Measurements from ENCODE around the gene CTNNA3.

CTNNA3 gene

DNA sequence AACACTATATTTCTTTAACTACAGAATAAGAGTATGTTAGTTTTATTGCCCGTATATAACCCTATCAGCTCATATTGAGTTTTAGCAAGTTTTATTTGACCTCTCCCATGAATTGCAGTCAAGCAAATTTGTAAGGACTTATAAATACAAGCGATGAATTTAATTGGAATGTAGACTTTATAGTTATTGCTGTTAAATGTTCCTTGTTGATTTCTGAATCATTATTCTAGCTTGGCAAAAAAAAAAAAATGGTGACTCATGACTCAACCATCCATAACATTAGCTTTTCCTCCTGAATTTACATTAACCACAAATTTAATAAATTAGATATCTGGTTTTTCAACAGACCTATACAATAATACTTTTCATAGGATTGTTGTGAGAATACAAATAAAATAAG, 1104.1 kb downstream of the CTNNA3 start:
- DNase-seq = no peak

DNA sequence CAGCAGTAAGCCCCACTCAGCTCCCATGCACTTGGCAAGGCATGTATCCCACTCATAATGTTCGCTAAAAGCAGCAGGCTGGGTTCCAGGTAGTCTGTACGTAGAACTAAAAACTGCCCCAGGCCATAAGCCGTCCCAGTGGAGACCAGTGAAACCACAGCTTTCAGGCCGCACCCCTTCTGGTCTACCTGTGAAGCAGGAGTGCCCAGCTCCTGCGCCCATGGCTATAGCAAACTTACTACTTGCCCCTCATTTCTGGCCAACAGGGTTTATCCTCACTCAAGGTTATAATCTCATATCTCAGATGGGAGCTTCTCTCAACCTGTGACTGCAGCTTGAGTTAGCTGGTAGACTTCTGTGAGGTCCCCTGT, 1108.3 kb downstream of the CTNNA3 start:
- no peak for DNase-seq

DNA sequence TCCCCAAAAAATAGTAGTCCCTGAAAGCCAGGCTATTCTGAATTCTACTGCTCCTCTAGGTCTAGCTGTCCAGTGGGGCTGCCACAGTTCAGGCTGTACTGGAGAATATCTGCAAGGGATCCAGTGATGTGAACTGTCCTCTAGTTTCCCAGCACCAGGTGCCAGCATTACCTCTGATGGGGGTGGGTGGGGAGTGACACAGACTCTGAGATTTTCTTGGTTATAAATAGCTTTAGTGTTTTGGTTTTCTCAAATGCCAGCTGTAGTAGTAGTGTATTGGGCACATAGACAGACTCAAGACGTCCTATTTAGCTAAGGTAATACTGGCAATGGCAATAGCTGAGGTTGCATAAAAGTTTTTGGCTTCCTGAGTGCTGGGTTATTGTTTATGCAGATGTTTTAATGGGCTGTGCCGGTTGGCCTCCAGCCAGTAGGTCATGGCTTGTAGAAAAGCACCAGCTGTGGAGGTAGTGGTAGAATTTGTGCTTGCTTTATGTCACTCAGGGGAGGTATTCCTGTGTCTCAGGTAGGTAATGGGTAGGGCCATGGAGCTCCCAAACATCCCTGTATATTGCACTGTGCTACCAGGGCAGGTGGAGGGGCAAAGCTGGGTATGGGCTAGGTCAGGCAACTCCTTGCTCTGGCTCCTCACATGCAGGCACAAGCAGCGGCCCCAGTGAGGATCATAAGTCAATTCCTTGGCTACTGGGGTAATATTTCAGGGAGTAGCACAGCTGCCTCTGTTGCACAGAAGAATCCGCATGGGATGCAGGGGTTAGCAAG, 1108.9 kb downstream of the CTNNA3 start:
- no peak for DNase-seq

DNA sequence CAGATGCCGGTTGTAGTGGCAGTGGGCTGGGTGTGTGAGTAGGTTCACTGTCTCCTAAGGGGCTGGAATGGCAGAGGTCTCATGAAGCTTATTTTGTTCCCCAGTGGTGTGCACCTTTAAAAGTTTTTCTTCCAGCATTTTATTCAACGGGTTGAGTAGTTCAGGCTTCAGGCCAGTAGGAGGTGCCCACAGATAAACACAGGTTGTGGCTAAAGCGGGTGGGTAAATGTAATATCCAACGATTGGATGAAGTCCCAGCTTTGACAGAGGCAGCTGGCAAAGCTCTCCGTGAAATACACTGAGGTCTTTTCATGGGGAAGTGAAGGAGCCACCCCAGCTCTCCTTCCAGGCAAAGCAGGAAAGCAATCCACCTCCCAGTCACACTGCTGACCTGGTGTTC, 1109.9 kb downstream of the CTNNA3 start:
- DNase-seq = no peak

DNA sequence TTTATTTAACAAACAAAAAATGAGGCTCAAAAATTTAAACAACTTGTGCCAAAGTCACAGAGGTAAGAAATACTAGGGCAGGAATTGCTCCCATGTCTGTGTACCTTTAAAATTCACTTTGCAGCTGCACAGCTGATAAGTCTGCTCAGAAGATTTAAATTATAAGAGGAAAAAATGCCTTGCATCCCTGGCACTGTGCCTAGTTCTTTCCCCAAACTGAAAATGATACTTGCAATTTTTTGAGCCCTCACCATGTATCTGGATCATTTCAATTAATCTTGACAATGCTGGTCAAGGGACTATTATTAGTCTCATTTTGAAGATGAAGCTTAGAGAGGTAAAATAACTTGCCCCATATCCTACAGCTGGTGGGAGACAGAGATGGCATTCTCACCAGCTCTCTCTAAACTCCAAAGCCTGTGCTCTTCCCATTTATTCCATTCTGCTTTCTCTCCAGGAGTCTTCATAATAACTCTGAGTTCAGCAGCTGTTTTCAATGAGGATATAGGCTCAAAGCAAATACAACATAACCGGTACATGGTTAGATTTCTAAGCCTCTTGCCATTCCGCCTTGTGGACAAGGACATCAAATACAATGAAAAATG, 1120.6 kb downstream of the CTNNA3 start:
- DNase-seq = no peak

DNA sequence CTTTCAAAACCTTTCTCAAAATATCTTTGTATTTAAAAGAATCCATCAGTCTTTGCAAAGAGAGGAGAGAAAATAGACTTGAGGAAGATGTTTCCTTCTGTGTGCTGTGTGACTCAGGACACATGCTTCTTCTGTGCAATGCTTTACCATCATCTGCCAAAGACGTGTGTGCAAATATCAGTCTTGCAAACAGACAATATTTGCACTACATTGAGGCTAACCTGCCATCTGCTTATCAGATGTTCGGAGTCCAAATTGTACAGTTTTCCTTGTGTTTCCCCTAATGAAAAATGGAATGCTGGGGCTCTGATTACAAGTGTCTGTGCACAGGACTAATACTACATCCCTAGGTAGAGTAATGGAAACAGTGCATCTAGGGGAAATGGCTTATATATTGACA, 1123.3 kb downstream of the CTNNA3 start:
- DNase-seq = no peak

DNA sequence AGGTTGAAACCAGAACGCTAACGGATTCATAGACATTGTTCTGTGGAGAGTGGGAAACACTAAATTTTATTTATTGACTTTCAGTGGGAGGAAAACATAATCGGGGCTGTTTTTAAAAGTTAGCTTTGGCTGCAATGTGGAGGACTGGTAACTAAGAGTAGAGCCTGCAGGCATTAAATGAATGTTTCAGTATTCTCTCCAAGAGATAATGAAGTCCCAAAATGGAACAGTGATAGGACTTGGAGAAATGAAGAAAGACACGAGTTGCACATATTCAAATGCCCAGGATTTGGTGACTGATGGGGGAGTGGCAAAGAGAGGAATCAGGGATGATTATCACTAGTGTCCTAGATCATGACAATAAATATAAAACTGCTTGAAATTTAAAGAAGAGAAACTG, 1130.0 kb downstream of the CTNNA3 start:
- no peak for DNase-seq

DNA sequence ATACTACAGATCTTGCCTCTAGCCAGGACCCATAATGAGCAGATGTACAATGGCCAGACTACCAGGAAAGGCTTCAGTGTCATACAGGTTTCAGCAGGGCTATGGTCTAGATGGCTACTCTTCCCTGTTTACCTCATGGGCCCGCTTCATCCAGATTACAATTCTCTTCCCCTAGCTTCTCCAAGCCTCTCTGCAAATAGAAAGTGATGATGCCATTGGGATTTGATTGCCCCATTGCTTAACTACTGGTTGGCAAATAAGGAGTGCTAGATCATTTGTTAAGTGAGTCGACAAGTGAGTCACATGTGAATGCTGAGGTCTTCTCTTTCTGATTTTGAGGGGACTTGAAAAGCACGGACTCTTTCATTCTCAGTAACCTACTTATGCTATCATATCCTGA, 1131.7 kb downstream of the CTNNA3 start:
- DNase-seq = no peak

DNA sequence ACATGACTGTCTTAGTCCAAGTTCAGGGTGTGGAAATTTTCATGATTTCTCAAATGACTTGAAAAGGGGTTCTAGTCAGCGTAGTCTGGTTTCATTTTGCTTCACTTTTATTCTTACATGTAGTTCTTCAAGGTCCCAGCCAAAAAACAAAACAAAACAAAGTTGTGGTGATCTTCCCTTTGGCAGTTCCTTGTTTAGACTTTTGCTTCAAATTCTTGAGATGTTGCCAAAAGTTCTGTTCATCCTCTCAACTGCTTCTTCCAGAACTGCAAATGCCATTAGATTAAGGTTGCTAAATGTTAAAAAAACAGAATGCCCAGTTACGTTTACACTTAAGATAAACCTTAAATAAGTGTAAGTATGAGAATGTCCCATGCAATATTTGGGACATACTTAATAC, 1140.9 kb downstream of the CTNNA3 start:
- no peak for DNase-seq

DNA sequence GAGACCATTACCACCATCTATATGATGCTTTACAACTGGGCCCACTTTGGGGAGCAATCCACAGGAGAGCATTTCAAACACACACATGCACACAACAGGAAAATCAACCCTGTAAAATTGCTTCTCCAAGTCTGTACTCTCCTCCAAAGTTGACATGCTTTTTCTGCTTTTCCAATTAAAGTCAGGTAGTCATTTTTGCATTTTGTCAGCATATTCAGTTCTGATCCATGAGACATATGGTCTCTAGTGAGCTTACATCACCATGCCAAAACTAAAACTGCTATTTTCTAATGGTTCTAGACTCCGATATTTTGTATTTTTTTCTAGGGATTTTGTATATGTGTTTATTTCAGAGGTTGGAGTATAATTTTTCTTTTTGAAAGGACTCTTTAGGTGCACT, 1143.7 kb downstream of the CTNNA3 start:
- no peak for DNase-seq

DNA sequence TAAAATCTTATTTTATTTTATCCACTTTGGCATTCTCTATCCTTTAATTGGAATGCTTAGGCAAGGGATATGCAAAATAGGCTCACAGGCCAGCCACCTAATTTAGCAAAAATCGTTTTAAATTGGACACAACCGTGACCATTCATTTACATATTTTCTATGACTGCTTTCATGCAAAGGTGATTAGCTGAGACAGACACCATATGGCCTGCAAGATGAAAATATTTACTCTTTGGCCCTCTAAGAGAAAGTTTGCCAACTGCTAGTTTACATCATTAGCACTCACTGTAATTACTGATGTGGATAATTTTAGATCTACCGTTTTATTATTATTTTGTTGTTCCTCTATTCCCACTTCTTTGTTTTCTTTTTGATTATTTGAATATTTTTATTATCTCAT, 1145.6 kb downstream of the CTNNA3 start:
- no peak for DNase-seq

DNA sequence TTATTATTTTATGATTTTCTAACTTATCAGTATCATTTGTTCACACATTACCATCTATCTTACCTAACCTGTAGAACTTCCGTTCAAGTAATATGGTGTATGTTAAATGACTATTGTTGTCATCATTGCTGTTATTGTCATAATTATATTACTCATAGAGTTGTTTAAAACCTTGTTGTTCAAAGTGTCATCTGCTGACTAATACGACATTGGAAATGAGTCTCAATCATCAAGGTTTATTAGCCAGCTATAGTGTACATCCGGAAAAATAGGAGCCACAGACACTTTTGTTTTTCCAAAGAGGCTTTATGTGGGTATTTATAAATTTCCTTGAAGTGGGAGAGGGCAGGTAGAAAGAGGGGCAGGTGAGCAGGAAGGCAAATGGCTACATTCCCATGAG, 1157.1 kb downstream of the CTNNA3 start:
- no peak for DNase-seq

DNA sequence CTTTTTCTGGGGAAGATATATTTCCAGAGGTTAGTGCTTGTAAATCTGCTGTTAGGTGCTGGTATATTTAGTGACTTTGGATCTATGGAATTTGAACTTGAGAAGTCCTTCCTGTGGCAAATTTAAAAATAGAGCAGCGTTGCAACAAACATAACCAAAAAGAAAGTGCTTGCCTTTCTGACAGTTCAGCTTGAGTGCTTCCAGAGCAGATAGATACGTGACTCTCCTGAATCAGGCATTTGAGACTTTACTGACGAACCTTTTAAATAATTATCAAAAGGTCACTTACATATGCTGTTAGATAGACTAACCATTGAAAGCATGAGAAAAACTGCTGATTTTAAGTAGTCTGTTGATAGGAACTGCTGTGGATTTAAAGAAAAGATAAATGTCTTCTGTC, 1157.6 kb downstream of the CTNNA3 start:
- DNase-seq = no peak

DNA sequence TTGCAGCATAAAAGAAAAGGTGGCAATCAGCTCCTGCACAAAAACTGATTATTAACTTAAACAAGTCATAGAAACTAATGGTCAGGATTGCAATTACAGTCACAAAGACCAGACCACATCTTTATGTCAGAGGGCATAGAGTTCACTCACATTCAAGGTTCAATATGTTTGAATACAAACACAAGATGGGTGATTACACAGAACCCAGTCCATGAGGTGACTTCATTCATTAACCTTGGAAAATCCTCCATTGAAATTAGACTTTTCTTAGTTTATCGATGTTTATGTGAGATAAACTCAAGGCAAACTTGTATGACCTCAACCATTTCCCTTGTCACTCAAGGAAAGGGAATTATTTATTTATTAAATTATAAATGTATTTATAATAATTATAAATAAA, 1158.8 kb downstream of the CTNNA3 start:
- no peak for DNase-seq

DNA sequence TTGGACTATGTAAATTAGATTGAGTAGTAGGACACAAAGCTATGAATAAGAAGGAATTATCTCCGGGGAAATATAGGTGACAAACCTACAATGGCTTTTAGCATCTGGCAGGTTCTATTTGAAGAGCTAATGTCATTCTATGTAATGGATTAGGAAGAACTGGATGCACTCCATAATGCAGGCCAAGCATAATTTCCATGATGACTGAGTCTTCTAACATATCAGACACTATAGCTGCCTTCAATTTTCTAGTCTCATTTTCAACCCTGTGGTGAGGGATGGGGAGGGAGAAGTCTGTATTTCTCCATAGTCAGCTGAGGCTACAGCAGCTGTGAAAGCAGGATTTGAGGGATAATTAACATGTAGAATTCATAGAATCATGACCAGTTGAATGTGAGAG, 1160.6 kb downstream of the CTNNA3 start:
- no peak for DNase-seq

DNA sequence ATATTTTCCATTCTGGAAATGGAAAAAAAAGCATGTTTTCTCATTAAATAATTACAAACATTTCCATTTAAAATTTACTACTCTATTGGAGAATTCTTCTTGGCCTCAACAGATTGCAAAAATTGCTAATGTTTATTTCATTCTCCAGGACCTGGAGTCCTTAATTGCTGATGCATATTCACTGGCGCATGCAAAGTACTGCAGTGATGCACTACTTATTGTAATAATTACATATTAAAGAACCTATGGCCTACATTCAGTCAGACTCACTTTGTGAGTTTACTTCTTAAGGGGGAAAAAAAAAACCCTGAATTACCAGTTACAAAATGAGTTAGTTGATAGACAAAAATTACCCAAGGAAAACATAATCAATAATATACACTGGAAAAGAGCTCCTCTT, 1161.1 kb downstream of the CTNNA3 start:
- no peak for DNase-seq

DNA sequence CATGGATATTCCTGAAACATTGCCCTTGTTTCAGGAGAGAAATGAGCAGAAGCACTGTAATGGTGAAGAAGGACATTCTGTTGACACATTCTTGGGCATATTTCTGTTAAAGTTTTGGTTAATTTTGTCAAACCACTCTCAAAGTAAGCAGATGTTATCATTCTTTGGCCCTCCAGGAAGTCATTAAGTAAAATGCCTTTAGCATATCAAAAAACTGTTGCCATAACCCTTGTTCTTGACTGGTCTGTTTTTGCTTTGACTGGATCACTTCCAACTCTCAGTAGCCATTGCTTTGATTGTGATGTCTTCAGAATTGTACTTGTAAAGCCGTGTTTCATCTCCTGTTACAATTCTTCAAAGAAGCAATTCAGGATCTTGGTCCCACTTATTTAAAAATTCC, 1174.5 kb downstream of the CTNNA3 start:
- DNase-seq = no peak

DNA sequence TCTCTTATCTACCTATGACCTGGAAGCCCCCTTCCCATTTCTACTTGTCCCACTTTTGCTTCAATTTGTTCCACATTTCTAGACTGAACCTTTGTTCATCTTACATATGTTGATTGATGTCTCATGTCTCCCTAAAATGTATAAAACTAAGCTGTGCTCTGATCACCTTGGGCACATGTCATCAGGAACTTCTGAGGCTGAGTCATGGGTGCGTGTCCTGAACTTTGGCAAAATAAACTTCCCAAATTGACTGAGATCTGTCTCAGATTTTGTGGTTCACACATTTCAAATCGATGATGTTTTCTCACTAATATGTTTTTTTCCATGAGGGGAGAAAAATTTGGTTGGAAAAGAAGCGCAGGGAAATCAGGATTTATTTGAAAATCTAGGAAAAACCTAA, 1176.4 kb downstream of the CTNNA3 start:
- DNase-seq = no peak

DNA sequence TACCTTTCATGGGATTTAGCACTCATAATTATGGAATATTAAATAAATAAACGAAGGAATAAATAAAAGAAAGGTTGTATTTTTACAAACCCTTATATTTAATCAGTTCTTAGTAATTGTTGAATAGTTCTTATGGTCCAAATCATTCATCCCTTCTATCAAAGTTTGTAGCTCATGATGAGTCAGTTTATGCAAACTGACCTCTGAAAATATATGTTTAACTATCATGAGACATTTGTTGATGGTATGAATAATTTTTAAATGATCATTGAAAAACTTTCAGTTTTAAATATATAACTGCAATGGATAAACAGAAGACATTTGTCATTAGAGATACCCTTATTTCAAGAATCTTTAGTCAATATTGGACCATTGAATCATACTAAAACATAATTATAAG, 1181.3 kb downstream of the CTNNA3 start:
- DNase-seq = no peak

DNA sequence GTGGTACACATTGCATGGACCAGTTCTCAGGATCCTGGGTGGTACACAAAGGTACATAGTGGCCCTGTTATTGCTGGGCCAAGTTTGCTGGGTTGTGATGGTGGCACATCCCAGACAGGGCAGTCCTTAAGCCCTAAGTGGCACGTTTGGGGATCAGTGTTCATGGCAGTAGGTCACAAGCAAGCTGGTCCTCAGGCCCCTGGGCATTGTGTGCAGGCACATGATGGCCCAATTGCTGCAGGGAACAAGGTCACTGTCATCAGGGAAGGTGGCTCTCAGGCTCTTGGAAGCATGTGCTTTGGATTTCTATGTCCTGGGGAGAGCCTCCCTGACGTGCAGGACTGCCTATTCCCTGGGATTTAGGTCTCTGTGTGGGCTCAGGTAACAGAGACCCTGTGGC, 1182.5 kb downstream of the CTNNA3 start:
- no peak for DNase-seq

DNA sequence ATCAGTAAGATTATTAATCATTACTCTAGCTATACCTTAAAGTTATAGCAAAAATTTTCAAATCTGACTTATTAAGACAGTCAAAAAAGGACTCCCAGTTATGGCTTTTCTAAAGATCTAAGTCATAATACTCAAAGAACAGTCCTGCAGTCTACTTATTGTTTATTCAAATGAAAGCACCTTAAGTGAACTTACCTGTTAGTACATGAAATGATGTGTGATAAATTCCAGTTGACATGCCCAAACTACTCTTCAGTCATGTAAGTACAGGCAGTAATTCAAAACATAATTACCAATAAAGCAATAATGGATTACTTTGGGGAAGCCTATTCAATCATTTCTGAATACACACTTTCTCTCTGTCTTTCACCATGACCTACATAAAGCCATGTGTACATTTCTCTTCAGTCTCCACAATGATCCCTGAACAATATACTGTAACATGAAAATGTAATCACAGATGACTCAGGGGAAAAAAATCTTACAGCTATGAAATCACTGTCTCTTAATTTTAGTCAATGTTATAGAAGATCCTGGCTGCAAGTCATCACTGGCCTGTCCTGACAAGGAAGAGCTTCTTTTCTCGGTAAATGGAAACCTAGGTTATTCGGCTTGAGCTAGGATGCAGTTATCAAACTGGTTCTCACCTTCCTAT, 1190.9 kb downstream of the CTNNA3 start:
- DNase-seq = no peak

DNA sequence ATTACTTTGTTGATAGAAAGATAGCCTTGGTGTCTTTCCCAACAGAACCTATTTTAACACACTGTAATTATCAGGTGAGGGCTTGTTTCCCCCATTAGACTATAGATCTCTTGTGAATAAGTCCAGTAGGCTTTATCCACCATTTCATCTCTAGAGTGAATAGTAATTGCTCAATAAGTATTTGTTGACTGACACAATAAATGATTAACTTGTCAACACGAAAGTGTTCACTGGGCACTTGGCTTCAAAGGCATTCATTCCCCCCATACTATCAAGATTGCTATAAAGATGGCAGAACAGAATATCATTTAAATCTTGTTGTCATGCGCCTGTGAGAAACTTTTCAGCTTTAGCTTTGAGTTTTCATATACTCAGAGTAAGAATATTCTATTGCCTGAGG, 1194.6 kb downstream of the CTNNA3 start:
- DNase-seq = no peak

DNA sequence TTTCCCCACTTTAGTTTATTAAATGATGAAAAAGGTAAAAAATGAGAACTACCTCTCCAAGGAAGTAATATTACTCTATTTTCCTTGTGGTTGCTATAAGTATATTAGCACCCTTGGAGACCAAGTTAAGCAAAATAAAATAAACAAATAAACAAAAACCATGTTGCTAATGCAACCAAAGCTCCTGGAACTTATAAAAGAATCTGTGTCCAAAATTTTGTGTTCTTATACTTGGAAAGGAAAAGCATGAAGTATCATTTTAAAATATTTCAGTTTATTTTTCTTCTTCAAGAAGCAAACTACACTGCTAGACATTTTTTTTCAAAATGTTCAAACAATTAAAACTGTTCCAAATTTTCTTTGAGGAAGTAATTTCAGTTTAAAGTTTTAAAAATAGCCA, 1212.0 kb downstream of the CTNNA3 start:
- DNase-seq = no peak

DNA sequence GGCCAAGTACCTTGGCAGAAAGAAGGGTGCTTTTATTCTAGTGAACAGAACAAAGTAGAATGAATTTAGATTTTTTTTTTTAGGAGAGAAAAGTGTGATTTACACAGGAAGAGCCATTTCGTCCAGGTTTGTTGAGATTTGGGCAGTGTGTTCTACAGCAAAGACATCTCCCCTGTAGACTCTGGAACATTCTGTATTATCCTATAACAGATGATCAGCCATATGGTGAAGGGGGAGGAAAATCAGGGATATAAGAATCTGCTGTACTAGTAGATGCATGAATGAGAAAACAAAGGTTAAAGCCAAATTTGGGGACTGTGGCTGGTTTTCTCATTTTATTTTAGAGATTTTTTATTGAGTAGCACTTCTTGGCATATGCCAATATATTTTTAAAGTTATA, 1223.8 kb downstream of the CTNNA3 start:
- DNase-seq = no peak

DNA sequence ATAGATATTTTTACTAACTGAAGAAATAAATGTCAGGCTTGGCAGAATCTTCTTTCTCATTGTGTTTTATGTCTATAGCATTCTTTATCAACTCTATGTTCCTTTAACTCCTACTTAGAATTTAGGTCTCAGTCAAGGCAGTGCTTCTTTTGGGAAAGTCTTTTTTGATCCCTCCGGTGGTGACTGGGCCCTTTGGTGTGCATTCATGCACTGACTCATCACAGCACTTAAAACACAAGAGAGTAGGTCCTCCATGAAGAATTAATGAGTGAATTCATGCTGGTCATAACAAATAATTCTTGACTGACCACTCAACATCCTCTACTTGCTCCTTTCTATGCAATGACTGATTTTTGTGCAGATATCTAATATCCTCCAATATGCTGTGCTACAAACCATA, 1229.0 kb downstream of the CTNNA3 start:
- no peak for DNase-seq

Measured in activated CD4-positive, alpha-beta T cell treated with anti-CD3 and anti-CD28 coated beads, Interleukin-2, amount 50 U/mL, for 1 hour (primary cell).